Measurements from ENCODE around the gene C10orf120. TPM values are rescaled to one million over a fixed set of nuclear protein-coding genes. Genes with fewer than 3 reads are reported as not detected.
A peak's percentile ranks its signal among the peaks of the same experiment; 100 is the strongest.

Gene C10orf120
- total RNA-seq, 1 donor from 2014 or later: not detected

GRCh38 chr10:122733931-122734665 lies 34.5 kb upstream of the C10orf120 start:
- no peak for DNase-seq (ENCODE audit: low read depth)
- no peak overlapping the region for H3K4me3 ChIP-seq (ENCODE audit: low read depth, low read length)
- TF ChIP-seq CTCF (conservative IDR thresholded peaks at IDR 0.05; ENCODE audit: low read depth, low read length): no peak

GRCh38 chr10:122733443-122733842 lies 33.8 kb upstream of the C10orf120 start:
- DNase-seq (ENCODE audit: low read depth): no peak
- no peak for TF ChIP-seq CTCF (conservative IDR thresholded peaks at IDR 0.05; ENCODE audit: low read depth, low read length)
- no peak overlapping the region for H3K4me3 ChIP-seq (ENCODE audit: low read depth, low read length)

GRCh38 chr10:122730238-122730637 lies 30.6 kb upstream of the C10orf120 start:
- DNase-seq (ENCODE audit: low read depth): no peak

GRCh38 chr10:122729126-122729525 lies 29.5 kb upstream of the C10orf120 start:
- TF ChIP-seq CTCF (conservative IDR thresholded peaks at IDR 0.05; ENCODE audit: low read depth, low read length): no peak

More at GRCh38 chr10:122730238-122730637, 30.6 kb upstream of the C10orf120 start:
- H3K4me3 ChIP-seq (ENCODE audit: low read depth, low read length): no peak overlapping the region
- TF ChIP-seq CTCF (conservative IDR thresholded peaks at IDR 0.05; ENCODE audit: low read depth, low read length): no peak

GRCh38 chr10:122727426-122727825 lies 27.8 kb upstream of the C10orf120 start:
- no peak overlapping the region for H3K4me3 ChIP-seq (ENCODE audit: low read depth, low read length)
- TF ChIP-seq CTCF (conservative IDR thresholded peaks at IDR 0.05; ENCODE audit: low read depth, low read length): no peak
- no peak for DNase-seq (ENCODE audit: low read depth)

More at GRCh38 chr10:122729126-122729525, 29.5 kb upstream of the C10orf120 start:
- no peak for DNase-seq (ENCODE audit: low read depth)
- H3K4me3 ChIP-seq (ENCODE audit: low read depth, low read length): no peak overlapping the region

- H3K4me3 ChIP-seq (ENCODE audit: low read depth, low read length): no peak overlapping the region
- TF ChIP-seq CTCF (conservative IDR thresholded peaks at IDR 0.05; ENCODE audit: low read depth, low read length): peak; percentile 5
- DNase-seq (ENCODE audit: low read depth): no peak
Observed at GRCh38 chr10:122725768-122726167, 26.1 kb upstream of the C10orf120 start.

- TF ChIP-seq CTCF (conservative IDR thresholded peaks at IDR 0.05; ENCODE audit: low read depth, low read length): no peak
- no peak overlapping the region for H3K4me3 ChIP-seq (ENCODE audit: low read depth, low read length)
- no peak for DNase-seq (ENCODE audit: low read depth)
Observed at GRCh38 chr10:122725006-122725405, 25.4 kb upstream of the C10orf120 start.
